Spinal cord (tissue), 10 donors: ENCODE data around the gene PARP1. TPM values are rescaled to one million over a fixed set of nuclear protein-coding genes. Genes with fewer than 3 reads are reported as not detected.

Experiments used
- DNase-seq, 6 donors: peaks; one replicate each; pipeline versions ENCODE4 v3.0.0 to v3.0.0-alpha.2; 2013 to 2015; ENCODE audit warnings: low spot score in 6 of 6, low read depth in 4 of 6
- H3K27ac ChIP-seq: one replicate; pipeline ENCODE4 v1.5.1; 2013; ENCODE audit warnings: low read depth, low read length, control low read depth
- H3K27me3 ChIP-seq: one replicate; pipeline ENCODE4 v1.6.1; 2013; ENCODE audit warnings: low read length; ENCODE audit not compliant: control insufficient read depth, insufficient read depth
- H3K36me3 ChIP-seq: one replicate; pipeline ENCODE4 v1.6.1; 2013; ENCODE audit warnings: low read length; ENCODE audit not compliant: control insufficient read depth, insufficient read depth
- H3K4me1 ChIP-seq: one replicate; pipeline ENCODE4 v1.6.1; 2013; ENCODE audit warnings: low read length; ENCODE audit not compliant: control insufficient read depth, insufficient read depth
- H3K4me3 ChIP-seq: one replicate; pipeline ENCODE4 v1.5.1; 2013; ENCODE audit warnings: low read depth, low read length, control low read depth
- H3K9me3 ChIP-seq: one replicate; pipeline ENCODE4 v1.6.1; 2013; ENCODE audit warnings: low read length; ENCODE audit not compliant: control insufficient read depth, insufficient read depth
- WGBS: methylation state at CpG from one replicate; pipeline ENCODE4 v1.1.5; 2013; ENCODE audit warnings: missing lambda C conversion rate; ENCODE audit not compliant: insufficient coverage; 5-methylcytosine and 5-hydroxymethylcytosine counted together
- polyA plus RNA-seq, 2 donors: library from polyadenylated mRNA; unstranded; fragments of 120-200 nt; gene quantifications; one replicate each; pipeline ENCODE4 v1.2.1, GENCODE V29; 2013; ENCODE audit not compliant: insufficient read length in 2 of 2
- total RNA-seq, 2 donors: library from RNA; depleted of rRNA in 1 of 2; stranded (reverse); fragments of 120-200 nt in 1 of 2; fragments of >200 nt in 1 of 2; gene quantifications; one replicate each; pipeline versions ENCODE4 v1.2.3 to v1.2.4, GENCODE V29; 2013 to 2014
- donor health status: healthy.

Gene PARP1
- total and polyA plus RNA-seq, 4 donors = 106 to 156 (median 127) TPM

DNA sequence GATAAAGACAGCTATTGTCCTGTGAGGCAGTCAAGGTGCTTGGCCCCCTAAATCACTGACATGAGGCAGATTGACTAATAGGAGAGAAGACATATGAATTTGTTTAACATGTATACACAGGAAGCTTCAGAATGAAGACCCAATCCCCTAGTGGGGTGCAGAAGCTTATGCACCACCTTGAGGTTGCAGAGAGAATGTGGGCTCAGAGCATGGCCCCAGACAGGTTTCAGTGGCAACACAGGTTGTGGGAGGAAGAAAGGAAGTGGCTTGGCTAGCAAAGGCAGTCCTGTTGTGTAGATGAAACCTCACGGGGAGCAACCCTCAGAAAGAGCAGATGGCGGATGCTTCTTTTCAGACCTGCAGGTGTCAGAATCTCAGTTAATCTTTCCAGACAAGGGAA, 37.0 kb upstream of the PARP1 start:
- DNase-seq = no peak
- 63% methylated on average over 2 of the region's 2 CpGs for WGBS

DNA sequence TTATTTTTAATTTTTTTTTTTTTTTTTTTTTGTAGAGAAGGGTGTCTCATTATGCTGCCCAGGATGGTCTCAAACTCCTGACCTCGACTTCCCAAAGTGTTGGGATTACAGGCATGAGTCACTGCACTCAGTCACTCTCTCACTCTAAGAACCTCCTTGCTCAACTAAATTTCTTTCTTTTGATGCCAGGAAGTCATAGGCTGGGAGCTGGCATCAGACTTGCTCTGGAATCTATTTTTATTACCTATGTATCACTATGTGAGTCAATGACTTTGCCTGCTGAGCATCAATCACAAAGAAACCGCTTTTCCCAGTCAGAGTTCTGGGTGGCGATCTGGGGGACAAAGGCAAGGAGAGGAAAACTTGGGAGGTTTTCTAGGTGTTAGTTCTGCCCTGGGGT, 35.5 kb upstream of the PARP1 start:
- Histone ChIP-seq H3K36me3 (no peaks in the 10 kb centered on the region), H3K27me3 (no peaks in the 10 kb centered on the region), H3K4me3 (no peak overlapping the region), H3K4me1 (no peaks in the 10 kb centered on the region), H3K27ac (no peak overlapping the region), H3K9me3 (peaks cover 2% of the 10 kb centered on the region)
- DNase-seq = no peak
- WGBS = 100% methylated on average over 1 of the region's 3 CpGs

More for the DNA sequence above, 37.0 kb upstream of the PARP1 start:
- no peak overlapping the region for H3K27ac ChIP-seq
- no peak overlapping the region for H3K4me3 ChIP-seq
- no peaks in the 10 kb centered on the region for H3K4me1 ChIP-seq
- H3K9me3 ChIP-seq = no peaks in the 10 kb centered on the region
- no peaks in the 10 kb centered on the region for H3K36me3 ChIP-seq
- no peaks in the 10 kb centered on the region for H3K27me3 ChIP-seq

- Histone ChIP-seq H3K4me1 (no peaks in the 10 kb centered on the region), H3K27me3 (no peaks in the 10 kb centered on the region), H3K9me3 (peaks cover 2% of the 10 kb centered on the region), H3K27ac (no peak overlapping the region), H3K4me3 (no peak overlapping the region), H3K36me3 (no peaks in the 10 kb centered on the region)
- no peak for DNase-seq
- WGBS = 62% methylated on average over 3 of the region's 6 CpGs
These were observed 35.1 kb upstream of the PARP1 start for GRCh38 chr1:226443033-226443432.

DNA sequence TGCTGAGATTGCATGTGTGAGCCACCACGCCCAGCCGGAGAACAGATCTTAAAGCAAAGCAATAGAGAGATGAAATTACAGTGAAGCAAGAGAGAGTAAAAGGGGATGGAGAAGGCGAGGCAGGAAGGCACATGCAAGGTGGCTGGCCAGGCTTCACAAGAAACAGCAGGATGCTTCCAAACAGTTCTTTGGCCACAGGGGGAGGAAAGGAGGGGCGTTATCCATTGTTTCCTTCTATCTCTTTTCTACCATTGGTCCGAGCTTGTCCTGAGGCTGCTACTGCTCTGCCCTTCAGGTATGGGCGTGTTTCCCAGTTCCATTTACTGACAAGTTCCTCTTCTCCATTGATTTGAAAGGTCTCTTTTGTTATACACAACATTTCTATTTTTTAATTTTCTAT, 33.7 kb upstream of the PARP1 start:
- H3K4me1 ChIP-seq = no peaks in the 10 kb centered on the region
- H3K36me3 ChIP-seq = no peaks in the 10 kb centered on the region
- no peak overlapping the region for H3K4me3 ChIP-seq
- WGBS = 96% methylated on average over 4 of the region's 6 CpGs
- H3K27me3 ChIP-seq = no peaks in the 10 kb centered on the region
- H3K27ac ChIP-seq = no peak overlapping the region
- no peak for DNase-seq
- peaks cover 2% of the 10 kb centered on the region for H3K9me3 ChIP-seq

DNA sequence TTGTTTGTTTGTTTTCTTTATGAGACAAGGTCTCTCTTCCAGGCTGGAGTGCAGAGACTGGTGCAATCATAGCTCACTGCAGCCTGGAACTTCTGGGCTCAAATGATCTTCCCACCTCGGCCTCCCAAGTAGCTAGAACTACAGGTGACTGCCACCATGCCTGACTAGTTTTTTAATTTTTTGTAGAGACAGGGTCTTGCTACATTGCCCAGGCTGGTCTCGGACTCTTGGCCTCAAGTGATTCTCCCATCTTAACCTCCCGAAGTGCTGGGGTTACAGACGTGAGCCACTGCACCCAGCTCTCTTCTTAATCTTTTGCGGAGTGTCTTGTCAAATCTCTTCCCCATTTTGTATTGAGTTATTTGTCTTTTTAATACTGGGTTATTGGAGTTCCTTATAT, 32.6 kb upstream of the PARP1 start:
- 88% methylated on average over 4 of the region's 5 CpGs for WGBS
- no peaks in the 10 kb centered on the region for H3K27me3 ChIP-seq
- no peak for DNase-seq

GRCh38 chr1:226438007-226438406, 30.1 kb upstream of the PARP1 start:
- no peaks in the 10 kb centered on the region for H3K36me3 ChIP-seq
- no peak overlapping the region for H3K4me3 ChIP-seq
- H3K4me1 ChIP-seq = peaks cover 6% of the 10 kb centered on the region
- no peak overlapping the region for H3K27ac ChIP-seq
- H3K27me3 ChIP-seq = no peaks in the 10 kb centered on the region
- H3K9me3 ChIP-seq = peaks cover 2% of the 10 kb centered on the region
- no CpG with 5 or more reads among the region's 2 CpGs for WGBS
- no peak for DNase-seq

More for the DNA sequence above, 32.6 kb upstream of the PARP1 start:
- Histone ChIP-seq H3K27ac (no peak overlapping the region), H3K4me3 (no peak overlapping the region), H3K4me1 (no peaks in the 10 kb centered on the region), H3K9me3 (peaks cover 2% of the 10 kb centered on the region), H3K36me3 (no peaks in the 10 kb centered on the region)

DNA sequence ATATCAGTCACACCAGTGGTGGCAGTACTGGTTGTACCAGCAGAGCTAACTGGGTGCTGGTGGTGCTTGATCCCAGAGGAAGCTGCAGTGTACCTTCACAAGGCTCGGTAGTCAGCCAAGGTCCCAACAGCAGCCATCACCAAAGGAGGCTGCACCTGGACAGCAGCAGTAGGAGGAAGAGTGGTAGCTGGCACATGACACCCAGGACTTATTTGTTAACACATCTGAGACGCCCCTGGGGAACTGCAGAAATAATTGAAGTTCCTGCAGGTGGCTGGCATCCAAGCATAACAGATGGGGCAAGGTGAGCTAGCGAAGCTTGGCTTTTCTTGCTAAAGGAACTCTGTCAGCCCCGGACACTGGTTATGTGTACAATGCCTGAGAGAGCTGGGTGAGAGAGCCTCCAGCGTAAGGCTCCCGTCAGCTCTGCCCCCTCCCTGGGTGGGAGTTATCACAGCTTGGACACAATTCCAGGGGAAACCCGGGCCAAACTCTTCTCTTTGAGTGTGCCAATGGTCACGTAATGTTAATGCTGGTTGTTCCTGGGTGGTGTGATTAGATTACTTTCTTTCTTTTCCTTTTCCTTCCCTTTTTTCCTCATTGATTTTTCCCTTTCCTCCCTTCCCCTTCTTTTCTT, 29.1 kb upstream of the PARP1 start:
- peaks cover 12% of the 10 kb centered on the region for H3K4me1 ChIP-seq
- no peak overlapping the region for H3K27ac ChIP-seq
- 69% methylated on average over 6 of the region's 8 CpGs for WGBS
- DNase-seq = no peak
- H3K4me3 ChIP-seq = no peak overlapping the region
- no peaks in the 10 kb centered on the region for H3K36me3 ChIP-seq
- peaks cover 2% of the 10 kb centered on the region for H3K9me3 ChIP-seq
- no peaks in the 10 kb centered on the region for H3K27me3 ChIP-seq

GRCh38 chr1:226436472-226436854, 28.6 kb upstream of the PARP1 start:
- peaks cover 2% of the 10 kb centered on the region for H3K9me3 ChIP-seq

DNA sequence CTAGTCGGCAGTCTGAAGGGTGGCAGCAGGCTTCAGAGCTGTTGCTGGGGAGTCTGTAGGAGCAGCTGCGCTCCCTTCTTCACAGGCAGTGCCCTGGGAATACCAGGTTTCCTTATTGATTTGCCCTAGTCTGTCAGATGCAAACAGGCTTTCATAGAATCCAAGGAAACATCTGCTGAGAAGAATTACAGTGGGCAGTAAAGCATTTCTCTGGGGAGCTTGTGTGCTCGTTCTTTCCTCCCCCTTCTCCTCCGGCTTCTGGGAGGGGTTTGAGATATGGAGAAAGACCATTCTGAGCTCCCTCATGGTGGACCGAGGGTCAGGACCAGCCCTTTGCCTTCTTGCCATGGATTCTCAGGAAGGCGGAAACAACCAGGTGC, 25.4 kb upstream of the PARP1 start:
- Histone ChIP-seq H3K27me3 (no peaks in the 10 kb centered on the region), H3K4me1 (peaks cover 32% of the 10 kb centered on the region), H3K9me3 (no peaks in the 10 kb centered on the region), H3K4me3 (no peak overlapping the region), H3K36me3 (no peaks in the 10 kb centered on the region), H3K27ac (no peak overlapping the region)
- WGBS = 57% methylated on average over 4 of the region's 6 CpGs
- peak in 1 of 6 donors; percentile 68 for DNase-seq

More at GRCh38 chr1:226436472-226436854, 28.6 kb upstream of the PARP1 start:
- no peaks in the 10 kb centered on the region for H3K27me3 ChIP-seq
- H3K4me3 ChIP-seq = no peak overlapping the region
- H3K36me3 ChIP-seq = no peaks in the 10 kb centered on the region
- peaks cover 12% of the 10 kb centered on the region for H3K4me1 ChIP-seq
- no peak for DNase-seq
- WGBS = 92% methylated on average over 2 of the region's 3 CpGs
- no peak overlapping the region for H3K27ac ChIP-seq

GRCh38 chr1:226432586-226433340, 24.9 kb upstream of the PARP1 start:
- H3K9me3 ChIP-seq = no peaks in the 10 kb centered on the region
- peak in 1 of 6 donors; percentile 37 for DNase-seq
- WGBS = 50% methylated on average over 8 of the region's 13 CpGs
- no peak overlapping the region for H3K27ac ChIP-seq
- H3K4me1 ChIP-seq = peaks cover 35% of the 10 kb centered on the region
- no peak overlapping the region for H3K4me3 ChIP-seq
- no peaks in the 10 kb centered on the region for H3K36me3 ChIP-seq
- H3K27me3 ChIP-seq = no peaks in the 10 kb centered on the region
